ENCODE results near the gene PIP5KL1.

The PIP5KL1 gene

DNA sequence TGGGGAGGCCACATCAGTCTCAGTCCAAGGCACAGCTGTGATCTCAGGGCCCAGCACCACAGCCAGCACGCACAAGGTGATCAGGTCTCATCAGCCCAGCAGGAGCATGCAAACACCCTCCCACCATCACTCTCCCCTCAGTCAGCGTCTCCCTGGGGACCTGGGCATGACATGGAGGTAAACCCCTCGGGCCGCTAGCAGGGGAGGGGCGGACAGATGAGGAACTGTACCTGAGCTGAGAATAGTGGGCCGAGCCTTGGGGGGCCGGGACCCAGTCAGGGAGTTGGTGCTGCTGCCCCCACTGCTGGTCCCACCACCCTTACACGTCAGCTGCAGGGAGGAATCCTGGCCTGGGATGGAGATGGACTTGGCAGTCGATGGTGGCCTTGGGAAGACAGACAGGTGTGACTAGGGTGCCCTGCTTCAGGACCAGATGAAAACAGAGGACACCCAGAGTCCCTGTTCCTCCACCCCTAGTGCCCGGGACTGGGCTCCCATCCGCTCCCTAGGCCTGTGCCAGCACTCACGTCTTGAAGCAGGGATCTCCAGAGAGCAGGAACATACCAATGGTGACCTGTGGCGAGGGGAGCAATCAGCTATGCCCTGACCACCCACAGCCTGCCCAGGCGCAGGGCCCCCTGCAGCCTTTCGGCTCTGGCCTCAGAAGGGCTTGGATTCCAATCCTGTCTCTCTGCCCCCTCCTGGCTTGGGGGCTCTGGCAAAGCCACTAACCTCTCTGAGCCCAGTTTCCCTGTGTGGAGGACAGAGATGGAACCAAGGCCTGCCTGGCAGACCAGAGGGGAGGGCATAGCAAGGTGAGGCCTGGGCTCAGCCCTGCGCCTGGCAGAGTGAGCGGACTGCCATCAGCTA is 17.5 kb upstream of the PIP5KL1 start:
- no peak for DNase-seq (ENCODE audit: low read depth, low spot score)

DNA sequence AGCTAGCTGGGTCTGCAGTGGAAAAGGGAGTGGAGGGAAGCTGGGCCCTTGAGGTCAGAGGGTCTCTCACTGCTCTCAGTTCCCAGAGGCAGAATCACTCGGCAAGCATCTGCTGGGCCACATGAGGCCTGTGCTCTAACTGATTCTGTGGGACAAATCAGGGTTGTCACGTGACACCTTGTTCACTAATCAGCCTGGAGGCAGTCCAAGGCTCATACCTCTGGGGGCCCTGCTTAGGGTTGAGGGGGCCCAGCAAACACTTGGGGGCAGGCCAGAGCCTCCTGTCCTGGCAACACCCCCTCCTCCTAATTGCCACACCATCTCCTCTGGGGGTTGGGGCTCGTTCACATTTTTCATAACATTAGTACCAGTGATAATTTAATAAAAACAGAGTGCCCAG is 16.2 kb upstream of the PIP5KL1 start:
- DNase-seq (ENCODE audit: low read depth, low spot score): no peak

- no peak for DNase-seq (ENCODE audit: low read depth, low spot score)
These were observed 15.4 kb upstream of the PIP5KL1 start for GRCh38 chr9:127945942-127946341.

DNA sequence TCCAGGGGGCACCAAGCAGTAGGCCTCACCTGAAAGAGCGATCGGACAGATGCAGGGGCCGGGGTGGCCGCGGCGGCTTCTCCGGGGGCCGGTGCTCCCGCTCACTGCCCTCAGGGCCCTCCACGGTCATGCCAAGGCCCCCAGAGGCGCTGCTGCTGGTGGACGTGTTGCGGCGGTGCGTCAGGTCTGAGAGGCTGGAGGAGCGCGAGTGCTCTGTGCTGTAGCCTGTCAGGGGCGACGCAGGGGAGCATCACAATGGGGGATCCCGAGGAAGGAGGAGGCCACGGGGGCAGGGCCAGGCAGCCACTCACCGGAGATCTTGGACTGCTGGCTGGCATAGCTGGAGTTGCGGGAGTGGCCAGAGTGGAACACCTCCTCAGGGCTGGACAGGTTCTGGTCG is 14.8 kb upstream of the PIP5KL1 start:
- DNase-seq (ENCODE audit: low read depth, low spot score): no peak

- no peak for DNase-seq (ENCODE audit: low read depth, low spot score)
These were observed 14.1 kb upstream of the PIP5KL1 start for GRCh38 chr9:127944586-127945218.

- no peak for DNase-seq (ENCODE audit: low read depth, low spot score)
These were observed 13.2 kb upstream of the PIP5KL1 start for GRCh38 chr9:127943731-127944144.

- no peak for DNase-seq (ENCODE audit: low read depth, low spot score)
These were observed 12.6 kb upstream of the PIP5KL1 start for GRCh38 chr9:127943011-127943662.

DNA sequence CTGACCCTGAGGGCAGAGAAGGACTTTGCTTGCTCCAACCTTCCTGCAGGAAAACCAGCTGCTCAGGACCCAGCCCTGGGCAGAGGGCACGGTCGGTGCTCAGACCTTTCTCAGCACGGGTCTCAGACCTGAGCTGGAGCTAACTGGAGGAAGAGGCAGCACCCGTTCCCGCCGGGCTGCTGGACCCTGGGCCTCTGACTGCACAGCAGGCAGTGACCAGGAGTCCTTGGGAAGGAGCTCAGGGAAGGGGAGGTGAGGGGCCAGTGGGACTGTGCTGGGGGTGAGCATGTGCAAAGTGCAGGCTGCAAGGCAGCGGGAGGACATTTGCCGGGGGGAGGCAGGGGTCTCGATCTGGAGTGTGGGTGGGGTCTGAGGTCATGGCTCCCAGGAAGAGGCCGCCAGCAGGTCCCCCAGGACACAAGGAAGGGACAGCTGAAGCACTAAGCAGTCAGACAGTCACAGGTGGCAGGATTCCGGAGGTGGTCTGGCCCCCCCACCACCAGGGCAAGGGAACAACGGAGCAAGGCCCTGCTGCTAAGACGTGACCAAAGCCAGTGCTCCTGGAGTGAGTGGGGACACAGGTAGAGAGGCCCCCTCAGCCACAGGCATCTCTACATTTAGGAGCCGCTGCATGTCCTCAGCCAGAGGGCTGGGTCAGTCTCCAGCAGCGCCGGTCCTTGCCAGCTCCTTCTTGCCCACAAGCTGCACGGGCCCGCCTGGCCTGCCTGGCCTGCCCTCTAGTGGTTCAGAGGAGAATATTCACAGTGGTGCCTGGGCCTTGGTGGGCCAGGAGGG is 11.8 kb upstream of the PIP5KL1 start:
- DNase-seq (ENCODE audit: low read depth, low spot score): no peak

DNA sequence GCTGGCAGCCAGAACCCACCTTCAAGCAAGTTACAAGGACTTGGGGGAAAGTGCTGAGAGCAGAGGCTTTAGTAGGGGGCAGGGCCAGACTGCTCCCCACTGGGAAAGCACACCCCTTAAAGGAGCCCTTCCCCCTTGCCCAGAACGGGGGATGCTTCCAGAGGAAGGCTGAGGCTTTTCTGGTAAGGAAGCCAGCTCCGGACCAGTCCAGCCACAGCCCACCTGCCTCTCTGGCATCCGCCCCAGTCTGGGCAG is 11.3 kb upstream of the PIP5KL1 start:
- no peak for DNase-seq (ENCODE audit: low read depth, low spot score)

DNA sequence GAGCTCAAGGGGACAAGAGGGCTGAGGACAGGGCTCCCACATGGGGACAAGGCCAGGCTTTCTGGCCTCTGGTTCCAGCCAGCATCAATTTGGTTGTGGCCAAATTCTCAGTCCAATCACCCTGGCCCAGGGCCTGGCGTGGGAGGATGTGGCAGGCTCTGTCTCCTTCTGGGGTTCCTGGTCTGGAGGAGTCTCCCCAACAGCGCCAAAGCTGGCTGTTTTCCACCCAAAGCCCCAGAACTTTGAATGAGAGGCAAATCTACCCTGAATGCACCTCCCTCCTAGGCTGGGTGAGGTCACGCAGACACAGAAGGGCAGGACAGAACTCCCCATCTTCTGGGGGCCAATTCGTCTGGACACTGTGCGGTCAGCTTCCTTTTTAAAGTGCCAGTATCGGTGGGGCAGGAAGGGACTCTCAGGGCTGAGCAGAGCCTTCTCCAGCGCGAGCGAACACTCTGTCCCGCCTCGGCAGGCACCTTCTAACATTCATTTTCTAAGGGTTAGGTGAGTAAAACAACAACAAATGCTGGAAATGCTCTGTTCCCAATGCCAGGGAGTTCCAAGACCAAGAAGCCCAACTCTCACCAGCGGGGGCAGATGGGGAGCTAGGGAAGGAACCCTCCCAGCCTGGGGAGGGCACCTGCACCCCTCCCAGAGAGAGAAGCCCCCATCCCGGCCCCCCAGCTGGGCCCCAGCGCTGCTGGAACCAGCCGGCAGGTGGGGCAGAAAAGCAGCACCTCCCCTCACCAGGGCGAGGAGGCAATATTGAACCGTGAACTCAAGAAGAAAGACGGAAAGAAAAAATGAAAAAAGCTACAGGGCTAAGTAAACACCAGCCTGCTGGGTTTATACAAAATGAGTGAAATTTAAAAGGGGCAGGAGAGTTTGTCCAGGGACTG is 10.7 kb upstream of the PIP5KL1 start:
- DNase-seq (ENCODE audit: low read depth, low spot score): no peak

- DNase-seq (ENCODE audit: low read depth, low spot score): no peak
These were observed 10.0 kb upstream of the PIP5KL1 start for GRCh38 chr9:127940593-127940992.

DNA sequence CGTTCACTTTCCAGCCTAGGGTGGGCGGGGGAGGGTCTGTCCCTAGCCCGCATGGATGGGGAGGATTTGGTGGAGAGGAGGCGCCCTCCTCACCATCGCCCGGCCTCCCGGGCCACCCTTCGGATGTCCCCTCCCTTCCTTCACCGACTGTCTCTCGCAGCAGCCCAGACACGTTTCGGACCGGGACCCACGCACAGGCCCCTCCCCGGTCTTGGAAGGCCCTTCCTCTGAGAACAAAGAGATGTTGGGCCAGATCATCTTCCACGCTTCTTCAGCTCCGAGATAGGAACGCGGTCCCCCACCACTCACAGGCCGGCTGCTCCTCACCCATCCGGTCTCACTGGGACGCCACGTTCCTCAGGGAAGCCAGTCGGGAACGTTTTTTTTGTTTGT is 7.7 kb upstream of the PIP5KL1 start:
- no peak for DNase-seq (ENCODE audit: low read depth, low spot score)

DNA sequence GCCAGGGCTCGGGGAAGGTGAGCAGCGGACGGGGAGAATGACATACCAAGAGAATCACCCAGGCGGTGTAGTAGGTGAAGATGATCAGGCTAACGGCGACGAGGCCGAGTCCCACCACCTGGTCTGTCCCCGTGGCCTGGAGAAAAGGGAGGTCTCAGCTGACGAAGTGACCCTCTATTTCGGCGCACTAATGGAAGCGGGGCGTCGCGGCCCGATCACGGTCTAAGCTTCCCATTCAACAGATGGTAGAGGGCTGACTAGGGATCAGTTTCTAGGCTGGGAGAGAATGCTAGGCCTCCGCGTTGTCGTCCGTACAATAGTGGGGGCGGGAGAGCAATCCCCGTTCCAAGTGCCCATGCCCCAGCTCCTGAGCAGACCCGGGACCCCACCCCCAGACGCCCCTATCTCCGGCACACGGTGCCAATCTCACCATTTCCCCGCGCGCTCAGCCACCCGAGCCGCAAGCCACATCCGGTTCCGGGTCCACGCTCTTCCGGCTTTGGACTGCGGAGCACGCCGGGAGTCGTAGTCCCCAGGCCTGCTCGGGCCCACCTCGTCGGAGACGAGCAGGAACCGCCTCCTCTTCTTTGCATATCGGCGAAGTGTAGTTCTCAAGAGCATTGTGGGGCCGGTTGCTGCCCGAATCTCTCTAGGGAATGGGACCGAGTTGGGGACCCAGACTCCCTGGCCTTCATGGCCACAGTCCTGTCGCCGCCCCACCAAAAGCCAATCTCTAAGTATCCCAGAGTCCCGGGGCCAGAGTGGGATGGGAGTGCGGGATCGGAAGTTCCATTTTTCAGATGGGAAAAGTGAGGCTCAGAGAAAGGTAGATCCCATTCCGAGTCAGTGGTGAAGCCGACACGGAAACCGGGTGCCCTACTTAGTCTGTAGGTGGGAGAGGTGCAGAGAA is 7.1 kb upstream of the PIP5KL1 start, which contains the start of gene DPM2:
DPM2 (minus strand) TSS at position 467 of the 910 bp plus-strand sequence; CDS start at position 433, 34 bp downstream.
- DNase-seq (ENCODE audit: low read depth, low spot score): peak; percentile 68

- no peak for DNase-seq (ENCODE audit: low read depth, low spot score)
These were observed 6.4 kb upstream of the PIP5KL1 start for GRCh38 chr9:127937056-127937387.

GRCh38 chr9:127936347-127936852 is 5.8 kb upstream of the PIP5KL1 start:
- DNase-seq (ENCODE audit: low read depth, low spot score): no peak

DNA sequence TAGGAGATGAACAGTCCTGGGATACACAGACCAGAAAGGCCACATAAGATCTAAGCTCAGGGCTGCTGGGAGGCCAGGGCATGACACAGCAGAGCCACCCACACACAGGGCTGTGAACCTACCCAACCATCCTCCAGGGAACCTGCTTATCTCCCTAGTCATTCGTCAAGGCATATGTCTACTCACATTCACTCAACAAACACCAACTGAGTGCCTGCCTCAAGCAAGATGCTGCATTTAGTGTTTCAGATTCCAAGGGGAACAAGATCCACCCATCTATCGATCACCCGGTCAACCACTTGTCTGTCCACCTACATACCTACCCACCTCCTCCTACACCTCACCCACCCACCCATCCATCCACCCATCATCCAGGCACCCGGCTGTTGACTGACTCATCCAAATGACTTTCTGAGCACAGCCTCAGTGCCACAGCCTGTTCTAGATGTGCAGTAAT is 5.2 kb upstream of the PIP5KL1 start:
- DNase-seq (ENCODE audit: low read depth, low spot score): no peak

DNA sequence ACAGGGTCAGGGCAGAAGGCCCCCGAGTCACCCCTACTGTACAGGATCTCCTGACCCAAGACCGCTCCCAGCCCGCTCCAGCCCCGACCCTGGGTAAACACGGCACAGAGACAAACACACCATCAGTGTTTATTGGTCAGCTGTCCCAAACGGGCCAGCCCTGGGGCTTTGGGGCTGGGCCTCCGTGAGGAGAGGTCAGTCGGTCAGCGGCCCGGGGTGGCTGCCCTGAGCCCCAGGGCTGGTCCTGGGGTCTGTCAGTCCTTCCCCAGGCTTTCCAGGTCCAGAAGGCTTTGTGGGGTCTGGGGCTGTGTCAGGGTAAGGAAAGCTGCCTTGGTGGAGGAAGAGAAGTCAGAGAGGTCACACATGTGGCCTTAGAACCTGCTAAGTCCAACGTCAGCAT is 4.4 kb upstream of the PIP5KL1 start:
- no peak for DNase-seq (ENCODE audit: low read depth, low spot score)

- DNase-seq (ENCODE audit: low read depth, low spot score): no peak
These were observed 3.7 kb upstream of the PIP5KL1 start for GRCh38 chr9:127934248-127934647.

GRCh38 chr9:127931092-127931881 is 710 bp upstream of the PIP5KL1 start:
- DNase-seq (ENCODE audit: low read depth, low spot score): peak; percentile 50

Measured in smooth muscle cell of the brain vasculature (primary cell).